Neutrophil (primary cell): Measurements from ENCODE around the gene C1QB.
"Not testable (repeated sequence)": the region's sequence is repeated elsewhere in the genome, so short reads cannot be mapped to it uniquely, and the experiment has no call there.

ENCODE experiments used
- H3K27ac ChIP-seq: fragments of 200-600 bp; sonication (generic); 2 replicates; pipeline ENCODE4 v1.5.1; 2016; ENCODE audit warnings: mild to moderate bottlenecking, moderate library complexity
- H3K27me3 ChIP-seq: fragments of 200-600 bp; sonication (generic); 2 replicates; pipeline ENCODE4 v1.6.0; 2016; ENCODE audit warnings: mild to moderate bottlenecking
- H3K36me3 ChIP-seq: fragments of 200-600 bp; sonication (generic); 2 replicates; pipeline ENCODE4 v1.5.1; 2017
- H3K4me1 ChIP-seq, 2 experiments: fragments of 200-600 bp in 1 of 2; sonication (generic) in 1 of 2; 1 replicate in 1 of 2; 2 replicates in 1 of 2; pipeline versions ENCODE4 v1.5.1 to v1.6.1; 2013 to 2016; ENCODE audit warnings: low read depth in 1 of 2, low read length in 1 of 2, mild to moderate bottlenecking in 1 of 2, moderate library complexity in 1 of 2; ENCODE audit not compliant: control insufficient read depth in 1 of 2, insufficient read depth in 1 of 2
- H3K4me3 ChIP-seq, 2 experiments: fragments of 200-600 bp in 1 of 2; sonication (generic) in 1 of 2; 1 replicate in 1 of 2; 2 replicates in 1 of 2; pipeline ENCODE4 v1.5.1; 2013 to 2016; ENCODE audit warnings: low read depth in 1 of 2, low read length in 1 of 2, mild to moderate bottlenecking in 1 of 2, moderate library complexity in 1 of 2
- H3K9me3 ChIP-seq: fragments of 200-600 bp; sonication (generic); 2 replicates; pipeline ENCODE4 v1.5.1; 2016
- TF ChIP-seq, protein P1 (sequence below): fragments of 200-600 bp; sonication (generic); IDR thresholded peaks from 2 replicates; pipeline ENCODE4 v1.5.1; 2016; ENCODE audit warnings: antibody characterized with exemption

The C1QB gene

DNA sequence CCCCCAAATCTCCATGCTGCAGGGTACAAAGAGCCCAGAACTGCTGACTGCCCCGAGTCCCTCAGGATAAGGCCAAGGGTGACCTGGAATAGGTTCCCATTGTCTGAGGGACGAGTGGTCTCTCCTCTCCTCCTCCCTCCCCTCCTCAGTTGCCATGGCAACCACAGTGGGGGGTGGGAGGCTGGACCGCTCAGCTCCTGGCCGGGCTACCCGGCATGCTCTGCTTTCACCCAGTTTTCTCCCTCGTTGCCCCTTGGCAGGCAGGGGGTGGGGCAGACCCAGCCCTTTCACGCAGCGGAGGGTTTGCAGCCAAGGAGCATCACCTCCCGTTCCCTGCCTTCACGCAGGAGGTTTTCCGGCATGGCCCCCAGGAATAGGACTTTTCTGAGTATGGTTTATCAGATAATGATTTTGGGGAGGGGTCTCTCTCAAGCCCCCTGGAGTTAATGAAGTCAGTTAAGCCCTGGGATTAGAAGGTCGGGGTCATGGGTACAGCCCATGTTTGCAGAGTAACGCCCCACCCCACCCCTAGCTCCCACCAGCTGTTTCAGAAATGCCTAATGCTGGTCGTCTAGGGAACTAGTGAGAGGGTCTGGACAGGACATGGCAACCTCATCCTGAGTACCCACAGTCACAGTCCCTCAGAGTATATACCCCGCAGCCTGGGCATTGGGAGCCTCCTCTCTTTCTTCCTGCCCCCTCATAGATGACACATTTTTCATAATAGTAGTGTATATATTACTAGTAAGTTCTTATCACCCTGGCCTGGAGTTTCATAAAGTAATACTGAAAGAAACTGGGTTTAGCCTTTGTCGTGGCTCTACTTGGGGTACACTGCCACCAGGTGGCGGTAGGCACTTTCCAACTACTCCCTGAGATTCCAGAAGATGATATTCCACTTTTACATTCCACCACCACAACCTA lies 20.7 kb downstream of the C1QB start:
- no peaks in the 10 kb centered on the region for H3K4me1 ChIP-seq
- no peaks in the 10 kb centered on the region for H3K9me3 ChIP-seq
- TF ChIP-seq, protein P1, sequence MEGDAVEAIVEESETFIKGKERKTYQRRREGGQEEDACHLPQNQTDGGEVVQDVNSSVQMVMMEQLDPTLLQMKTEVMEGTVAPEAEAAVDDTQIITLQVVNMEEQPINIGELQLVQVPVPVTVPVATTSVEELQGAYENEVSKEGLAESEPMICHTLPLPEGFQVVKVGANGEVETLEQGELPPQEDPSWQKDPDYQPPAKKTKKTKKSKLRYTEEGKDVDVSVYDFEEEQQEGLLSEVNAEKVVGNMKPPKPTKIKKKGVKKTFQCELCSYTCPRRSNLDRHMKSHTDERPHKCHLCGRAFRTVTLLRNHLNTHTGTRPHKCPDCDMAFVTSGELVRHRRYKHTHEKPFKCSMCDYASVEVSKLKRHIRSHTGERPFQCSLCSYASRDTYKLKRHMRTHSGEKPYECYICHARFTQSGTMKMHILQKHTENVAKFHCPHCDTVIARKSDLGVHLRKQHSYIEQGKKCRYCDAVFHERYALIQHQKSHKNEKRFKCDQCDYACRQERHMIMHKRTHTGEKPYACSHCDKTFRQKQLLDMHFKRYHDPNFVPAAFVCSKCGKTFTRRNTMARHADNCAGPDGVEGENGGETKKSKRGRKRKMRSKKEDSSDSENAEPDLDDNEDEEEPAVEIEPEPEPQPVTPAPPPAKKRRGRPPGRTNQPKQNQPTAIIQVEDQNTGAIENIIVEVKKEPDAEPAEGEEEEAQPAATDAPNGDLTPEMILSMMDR: no peak
- H3K36me3 ChIP-seq: no peaks in the 10 kb centered on the region
- no peak overlapping the region for H3K27ac ChIP-seq
- H3K27me3 ChIP-seq: peaks cover 44% of the 10 kb centered on the region
- H3K4me3 ChIP-seq: no peak overlapping the region

DNA sequence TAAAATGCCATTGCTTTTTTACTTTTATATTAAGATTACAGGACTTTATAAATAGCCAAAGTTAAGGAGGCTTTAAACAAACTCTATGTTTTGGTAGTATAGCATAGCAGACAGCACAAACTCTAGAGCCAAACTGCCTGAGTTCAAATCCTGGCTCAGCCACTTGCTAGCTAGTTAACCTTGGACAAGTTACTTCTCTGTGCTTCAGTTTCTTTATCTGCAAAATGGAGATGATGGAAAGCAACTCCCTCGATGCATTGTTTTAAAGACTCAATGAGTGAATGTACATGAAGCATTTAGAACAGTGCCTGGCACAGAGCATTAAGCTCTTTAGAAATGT lies 21.3 kb downstream of the C1QB start:
- peaks cover 44% of the 10 kb centered on the region for H3K27me3 ChIP-seq
- no peaks in the 10 kb centered on the region for H3K36me3 ChIP-seq
- H3K4me3 ChIP-seq: no peak overlapping the region
- no peak overlapping the region for H3K27ac ChIP-seq
- H3K9me3 ChIP-seq: no peaks in the 10 kb centered on the region
- no peaks in the 10 kb centered on the region for H3K4me1 ChIP-seq
- TF ChIP-seq, protein P1: no peak

DNA sequence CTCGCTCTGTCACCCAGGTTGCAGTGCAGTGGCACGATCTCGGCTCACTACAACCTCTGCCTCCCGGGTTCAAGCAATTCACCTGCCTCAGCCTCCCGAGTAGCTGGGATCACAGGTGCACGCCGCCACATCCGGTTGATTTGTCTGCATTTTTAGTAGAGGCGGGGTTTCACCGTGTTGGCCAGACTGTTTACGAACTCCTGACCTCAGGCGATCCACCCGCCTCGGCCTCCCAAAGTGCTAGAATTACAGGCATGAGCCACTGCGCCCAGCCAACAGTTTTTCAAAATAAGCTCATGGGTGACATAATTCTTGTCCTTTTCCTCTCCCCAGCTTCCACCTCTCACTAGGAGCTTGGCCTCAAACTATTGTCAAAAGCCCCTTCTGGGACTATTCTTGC lies 23.1 kb downstream of the C1QB start:
- not testable (repeated sequence) for H3K4me3 ChIP-seq, H3K27ac ChIP-seq, H3K9me3 ChIP-seq, H3K36me3 ChIP-seq, H3K4me1 ChIP-seq
- H3K27me3 ChIP-seq: peaks cover 39% of the 10 kb centered on the region

DNA sequence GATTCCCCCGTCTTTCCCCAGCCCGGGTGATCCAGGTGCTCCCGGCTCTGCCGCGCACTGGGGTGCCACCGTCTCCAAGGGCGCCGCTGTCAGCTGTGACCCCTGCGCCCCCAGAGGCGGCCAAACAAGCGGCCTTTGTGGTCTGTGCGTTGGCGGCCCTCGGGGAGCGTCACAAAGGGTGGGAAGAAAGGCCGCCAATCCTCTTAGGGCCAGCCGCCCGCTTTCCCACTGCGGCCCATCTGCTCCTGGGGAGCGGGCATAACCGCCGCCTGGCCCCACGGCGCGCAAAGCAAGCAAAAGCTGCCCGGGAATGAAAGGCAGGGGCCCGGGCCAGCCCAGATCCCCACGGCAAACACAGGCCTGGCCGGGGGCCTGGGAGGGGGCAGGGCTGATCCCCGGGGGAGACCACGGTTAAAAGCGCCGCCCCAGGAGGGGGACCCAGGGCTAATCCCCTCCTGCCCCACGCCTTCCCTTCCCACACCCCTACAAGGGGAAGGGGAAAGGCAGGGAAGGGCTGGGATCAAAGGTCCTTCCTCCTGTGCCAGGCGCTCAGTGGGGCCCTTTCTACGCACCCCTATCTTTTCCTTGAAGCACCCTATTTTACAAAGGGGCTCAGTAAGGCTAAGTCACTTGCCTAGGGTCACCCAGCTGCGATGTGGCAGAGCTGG lies 24.0 kb downstream of the C1QB start:
- Histone ChIP-seq H3K9me3 (no peaks in the 10 kb centered on the region), H3K36me3 (no peaks in the 10 kb centered on the region), H3K4me1 (no peaks in the 10 kb centered on the region), H3K27me3 (peaks cover 30% of the 10 kb centered on the region), H3K27ac (no peak overlapping the region), H3K4me3 (no peak overlapping the region)
- TF ChIP-seq, protein P1: no peak

DNA sequence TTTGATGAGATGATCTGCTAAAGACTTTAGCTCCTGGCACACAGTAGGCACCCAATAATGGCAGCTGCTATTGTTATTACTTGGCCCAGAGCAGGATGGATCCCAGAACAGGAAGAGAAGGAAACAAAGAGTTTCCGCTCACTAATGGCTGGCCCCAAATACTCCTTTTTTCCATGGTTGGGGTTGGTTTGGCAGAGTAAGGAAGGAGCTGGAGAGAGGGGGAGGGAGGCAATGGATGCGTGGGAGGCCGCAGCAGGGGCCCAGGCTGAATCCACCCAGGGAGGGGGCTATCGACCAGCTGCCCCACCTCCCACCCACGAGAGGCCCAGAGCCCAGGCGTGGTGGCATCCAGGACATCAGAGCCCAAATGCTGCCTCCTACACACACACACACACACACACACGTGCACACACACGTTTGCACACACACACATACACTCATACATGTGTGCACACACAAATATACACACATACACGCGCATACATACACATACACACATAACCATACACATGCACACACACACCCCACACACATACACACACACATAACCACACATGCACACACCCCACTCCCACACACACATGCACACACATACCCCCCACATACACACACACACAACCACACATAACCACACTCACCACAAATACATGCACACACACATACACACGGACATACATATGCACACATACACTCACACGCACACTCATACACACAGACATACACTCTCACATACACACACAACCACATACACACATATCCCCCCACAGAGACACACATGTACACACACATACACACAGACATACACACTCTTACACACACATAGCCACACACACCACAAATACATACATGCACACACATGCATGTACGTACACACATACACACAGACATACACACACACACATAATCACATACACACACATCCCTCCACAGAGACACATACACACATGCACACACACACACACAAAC lies 25.2 kb downstream of the C1QB start:
- H3K27me3 ChIP-seq: peaks cover 18% of the 10 kb centered on the region
- no peak overlapping the region for H3K27ac ChIP-seq
- H3K9me3 ChIP-seq: no peaks in the 10 kb centered on the region
- no peaks in the 10 kb centered on the region for H3K36me3 ChIP-seq
- H3K4me3 ChIP-seq: no peak overlapping the region
- TF ChIP-seq, protein P1: no peak
- H3K4me1 ChIP-seq: no peaks in the 10 kb centered on the region
